ENCODE data around the gene IGF2R. TPM values are rescaled to one million over a fixed set of nuclear protein-coding genes. Genes with fewer than 3 reads are reported as not detected.
A peak's percentile ranks its signal among the peaks of the same experiment; 100 is the strongest.

IGF2R gene
- total RNA-seq, 1 donor from 2014 or later: 156 TPM

- Histone ChIP-seq H3K4me1 (peaks cover 9% of the 10 kb centered on the region), H3K4me3 (no peak overlapping the region), H3K9me3 (no peaks in the 10 kb centered on the region), H3K27me3 (ENCODE audit: low read depth) (no peaks in the 10 kb centered on the region), H3K27ac (no peak overlapping the region), H3K36me3 (no peaks in the 10 kb centered on the region)
- TF ChIP-seq CTCF (IDR thresholded peaks at IDR 0.05): no peak
- intact Hi-C loops (cut with DNase I): no loop called here
- no peak for ATAC-seq
- DNase-seq: no peak
These were observed 37.8 kb upstream of the IGF2R start for GRCh38 chr6:159931112-159931511.

GRCh38 chr6:159931846-159932245 is 37.0 kb upstream of the IGF2R start:
- no peak for TF ChIP-seq CTCF (IDR thresholded peaks at IDR 0.05)
- ATAC-seq: no peak
- H3K4me1 ChIP-seq: peaks cover 9% of the 10 kb centered on the region
- H3K27me3 ChIP-seq (ENCODE audit: low read depth): no peaks in the 10 kb centered on the region
- H3K27ac ChIP-seq: no peak overlapping the region
- DNase-seq: no peak
- no peaks in the 10 kb centered on the region for H3K36me3 ChIP-seq
- H3K9me3 ChIP-seq: no peaks in the 10 kb centered on the region
- no peak overlapping the region for H3K4me3 ChIP-seq
- intact Hi-C loops (cut with DNase I): no loop called here

DNA sequence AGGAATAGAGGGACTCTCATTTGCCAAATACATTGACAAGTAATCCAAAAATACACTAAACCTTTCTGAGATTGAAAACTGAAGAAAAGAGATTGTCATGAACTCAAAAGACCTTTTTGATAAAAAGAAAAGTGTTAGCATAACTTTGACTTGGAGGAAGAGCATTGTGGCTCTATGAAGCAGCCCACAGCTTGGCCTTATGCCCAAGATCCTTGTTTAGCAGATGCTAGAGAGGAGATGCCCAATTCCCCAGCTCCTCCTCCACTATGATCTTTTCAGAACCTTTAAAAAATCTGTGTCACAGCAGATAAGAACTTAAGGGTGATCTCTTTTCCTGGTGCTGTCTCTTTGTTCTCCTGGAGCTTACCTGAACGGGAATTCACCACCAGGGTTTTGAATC is 35.8 kb upstream of the IGF2R start:
- intact Hi-C loops (cut with DNase I): no loop called here
- DNase-seq (no peak), ATAC-seq (no peak)
- Histone ChIP-seq H3K4me3 (no peak overlapping the region), H3K36me3 (no peaks in the 10 kb centered on the region), H3K27me3 (ENCODE audit: low read depth) (no peaks in the 10 kb centered on the region), H3K9me3 (no peaks in the 10 kb centered on the region), H3K4me1 (peaks cover 9% of the 10 kb centered on the region), H3K27ac (no peak overlapping the region)
- TF ChIP-seq CTCF (IDR thresholded peaks at IDR 0.05): no peak

- Histone ChIP-seq H3K27ac (no peak overlapping the region), H3K36me3 (no peaks in the 10 kb centered on the region), H3K27me3 (ENCODE audit: low read depth) (no peaks in the 10 kb centered on the region), H3K4me3 (no peak overlapping the region), H3K9me3 (no peaks in the 10 kb centered on the region), H3K4me1 (peaks cover 9% of the 10 kb centered on the region)
- no peak for DNase-seq
- ATAC-seq: no peak
- intact Hi-C loops (cut with DNase I): no loop called here
- TF ChIP-seq CTCF (IDR thresholded peaks at IDR 0.05): no peak
These were observed 34.7 kb upstream of the IGF2R start for GRCh38 chr6:159934181-159934580.

- no peak for TF ChIP-seq CTCF (IDR thresholded peaks at IDR 0.05)
- intact Hi-C loops (cut with DNase I): no loop called here
- H3K36me3 ChIP-seq: no peaks in the 10 kb centered on the region
- H3K4me3 ChIP-seq: no peak overlapping the region
- DNase-seq: no peak
- H3K27me3 ChIP-seq (ENCODE audit: low read depth): no peaks in the 10 kb centered on the region
- no peaks in the 10 kb centered on the region for H3K9me3 ChIP-seq
- no peak overlapping the region for H3K27ac ChIP-seq
- ATAC-seq: peak in 1 of 2 donors; percentile 32
- peaks cover 2% of the 10 kb centered on the region for H3K4me1 ChIP-seq
These were observed 33.8 kb upstream of the IGF2R start for GRCh38 chr6:159935065-159935464.

DNA sequence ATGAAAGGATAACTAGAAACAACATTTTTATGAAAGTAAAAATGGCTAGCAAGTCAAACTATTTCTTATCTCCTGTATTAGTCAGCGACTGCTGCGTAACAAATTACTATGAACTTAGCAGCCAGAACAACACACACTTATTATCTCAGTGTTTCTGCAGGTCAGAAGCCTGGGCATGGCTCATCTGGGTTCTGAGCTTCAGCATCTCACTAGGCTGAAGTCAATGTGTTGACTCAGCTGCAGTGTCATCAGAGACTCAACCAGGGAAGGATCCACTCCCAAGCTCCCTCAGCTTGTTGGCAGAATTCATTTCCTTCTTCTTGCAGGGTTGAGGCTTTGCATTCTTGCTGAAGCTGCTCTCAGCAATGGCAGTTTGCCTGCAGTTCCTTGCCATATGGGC is 33.2 kb upstream of the IGF2R start:
- intact Hi-C loops (cut with DNase I): no loop called here
- no peaks in the 10 kb centered on the region for H3K9me3 ChIP-seq
- no peak for TF ChIP-seq CTCF (IDR thresholded peaks at IDR 0.05)
- no peaks in the 10 kb centered on the region for H3K27me3 ChIP-seq (ENCODE audit: low read depth)
- ATAC-seq: no peak
- DNase-seq: no peak
- H3K36me3 ChIP-seq: no peaks in the 10 kb centered on the region
- no peaks in the 10 kb centered on the region for H3K4me1 ChIP-seq
- H3K27ac ChIP-seq: no peak overlapping the region
- no peak overlapping the region for H3K4me3 ChIP-seq
